Aorta (tissue), 5 donors: ENCODE results near the gene USP9X. TPM values are rescaled to one million over a fixed set of nuclear protein-coding genes. Genes with fewer than 3 reads are reported as not detected.
"Not testable (repeated sequence)": the region's sequence is repeated elsewhere in the genome, so short reads cannot be mapped to it uniquely, and the experiment has no call there.

Experiments
- ATAC-seq: fragments of 200-7000 bp; cut with Tn5 transposase; one replicate; pipeline ENCODE4 v1.9.1; 2022; ENCODE audit warnings: moderate library complexity; ENCODE audit not compliant: low FRiP score
- DNase-seq, 2 donors: peaks; one replicate each; pipeline ENCODE4 v3.0.0-alpha.2; 2020
- H3K27ac ChIP-seq, 2 donors: one replicate each; pipeline ENCODE4 v1.5.1; 2013; ENCODE audit warnings: low read length in 2 of 2, mild to moderate bottlenecking in 2 of 2, moderate library complexity in 2 of 2, control low read depth in 1 of 2, inconsistent platforms in 1 of 2, low read depth in 1 of 2
- H3K27me3 ChIP-seq, 2 donors: one replicate each; pipeline ENCODE4 v1.6.1; 2013; ENCODE audit warnings: control low read depth in 1 of 2, low read length in 1 of 2, mild to moderate bottlenecking in 1 of 2, moderate library complexity in 1 of 2; ENCODE audit not compliant: insufficient read depth in 2 of 2, control insufficient read depth in 1 of 2
- H3K36me3 ChIP-seq, 2 donors: one replicate each; pipeline ENCODE4 v1.6.1; 2013; ENCODE audit warnings: control low read depth in 1 of 2, low read length in 1 of 2, mild to moderate bottlenecking in 1 of 2; ENCODE audit not compliant: insufficient read depth in 2 of 2, control insufficient read depth in 1 of 2
- H3K4me1 ChIP-seq, 2 donors: one replicate each; pipeline ENCODE4 v1.6.1; 2013; ENCODE audit warnings: low read length in 2 of 2, control low read depth in 1 of 2, mild to moderate bottlenecking in 1 of 2, moderate library complexity in 1 of 2; ENCODE audit not compliant: insufficient read depth in 2 of 2, control insufficient read depth in 1 of 2
- H3K4me3 ChIP-seq, 2 donors: one replicate each; pipeline ENCODE4 v1.5.1; 2013; ENCODE audit warnings: low read length in 2 of 2, control low read depth in 1 of 2, mild to moderate bottlenecking in 1 of 2
- H3K9me3 ChIP-seq: one replicate; pipeline ENCODE4 v1.6.1; 2013; ENCODE audit warnings: mild to moderate bottlenecking, low read length; ENCODE audit not compliant: control insufficient read depth
- WGBS, 2 donors: extraction: QIAGEN DNeasy Blood & Tissue Kit; methylation state at CpG; one replicate each; pipeline ENCODE4 v1.1.7; 2013; 5-methylcytosine and 5-hydroxymethylcytosine counted together
- intact Hi-C, 2 donors: fragments of 100-400 bp; cut with DNase I; formaldehyde crosslinking; loops; one replicate each; pipeline versions ENCODE4 v1.14.2 to v1.15.0; 2022
- polyA plus RNA-seq, 2 donors: library from polyadenylated mRNA; stranded (reverse); fragments of 200-250 nt; gene quantifications; one replicate each; pipeline ENCODE4 v1.2.3, GENCODE V29; 2013
- total RNA-seq, 2 donors: library from RNA; stranded (reverse); fragmentation: NEBNext Ultra II Directional; extraction: Animal tissue kit (Norgen Biotek cat#: 25700); gene quantifications; one replicate each; pipeline ENCODE4 v1.2.1, GENCODE V29; 2021
- donor health status: healthy with polysubstance abuse.
- donor health status: Bipolar disorder and iron deficiency.
- donor health status: DM: no; HTN: no; CAD: no.
- donor health status: DM: no; HTN: no; CAD: no.
- donor health status: DM: yes; HTN: yes; CAD: no.

Gene USP9X
- total and polyA plus RNA-seq, 4 donors = 7.8 to 91.4 (median 51.1) TPM

DNA sequence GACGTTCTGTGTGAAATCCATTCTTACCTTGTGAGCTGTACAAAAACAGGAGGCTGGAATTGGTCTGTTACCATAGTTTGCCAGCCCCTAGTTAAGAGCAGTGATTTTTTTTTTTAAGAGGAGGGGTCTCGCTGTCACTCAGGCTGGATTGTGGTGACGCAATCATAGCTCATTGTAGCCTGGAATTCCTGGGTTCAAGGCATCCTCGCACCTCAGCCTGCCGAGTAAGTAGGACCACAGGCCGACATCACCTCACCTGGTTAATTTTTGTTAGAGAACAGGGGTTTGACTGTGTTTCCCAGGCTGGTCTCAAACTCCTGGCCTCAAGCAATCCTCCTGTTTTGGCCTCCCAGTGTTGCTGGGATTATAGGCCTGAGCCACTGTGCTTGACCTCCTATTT is 7.5 kb downstream of the USP9X start:
- 70 to 91% methylated on average over 6 of the region's 6 CpGs for WGBS, 2 donors
- H3K4me1 ChIP-seq = peaks cover 1 to 9% of the 10 kb centered on the region in 2 donors
- no peaks in the 10 kb centered on the region for H3K27me3 ChIP-seq
- no peak overlapping the region for H3K27ac ChIP-seq
- intact Hi-C loops = no loop called here
- ATAC-seq (no peak), DNase-seq (no peak)
- H3K36me3 ChIP-seq = no peaks in the 10 kb centered on the region
- H3K4me3 ChIP-seq = no peak overlapping the region
- no peaks in the 10 kb centered on the region for H3K9me3 ChIP-seq

DNA sequence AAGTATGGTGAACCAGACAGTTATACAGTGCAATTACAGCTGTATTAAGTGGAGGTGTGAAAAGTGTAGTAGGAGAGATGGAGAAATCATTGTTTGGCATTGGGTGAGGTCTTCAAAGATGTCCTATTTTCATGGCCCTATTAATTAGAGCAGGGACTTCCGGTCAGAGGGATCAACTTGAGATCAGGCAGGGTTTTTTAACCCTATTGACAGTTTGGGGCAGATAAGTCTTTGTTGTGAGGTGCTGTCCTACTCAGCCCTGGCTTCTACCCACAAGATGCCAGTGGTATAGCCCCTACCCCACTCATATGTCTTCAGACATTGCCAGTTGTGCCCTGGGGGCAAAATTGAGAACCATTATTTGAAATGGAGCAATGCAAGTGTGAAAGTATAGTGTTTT is 9.9 kb downstream of the USP9X start:
- no peaks in the 10 kb centered on the region for H3K27me3 ChIP-seq
- intact Hi-C loops = no loop called here

DNA sequence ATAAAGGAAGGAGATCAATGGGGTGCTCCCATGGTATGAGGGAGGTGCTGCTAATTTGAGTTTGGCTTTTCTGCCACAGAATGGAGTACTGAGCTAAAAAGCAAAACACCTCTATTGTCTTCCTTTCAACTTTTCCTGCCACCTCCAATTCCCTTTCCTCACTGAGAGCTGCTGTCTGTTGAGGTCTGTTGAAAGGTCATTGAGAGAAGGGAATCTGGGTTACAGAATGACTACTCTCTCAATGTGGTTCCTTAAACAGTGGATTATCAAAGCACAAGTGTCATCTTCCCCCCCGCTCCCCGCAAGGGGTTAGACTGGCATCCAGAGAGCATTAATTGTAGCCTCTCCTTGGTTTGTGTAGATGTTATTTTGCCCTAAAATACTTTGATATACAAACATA is 10.7 kb downstream of the USP9X start:
- intact Hi-C loops = no loop called here
- no peak overlapping the region for H3K4me3 ChIP-seq
- WGBS, 2 donors = 87 to 90% methylated on average over 2 of the region's 2 CpGs
- no peak for DNase-seq
- H3K36me3 ChIP-seq = no peaks in the 10 kb centered on the region
- ATAC-seq = no peak
- H3K4me1 ChIP-seq = peaks cover 1 to 9% of the 10 kb centered on the region in 2 donors
- no peaks in the 10 kb centered on the region for H3K27me3 ChIP-seq
- H3K27ac ChIP-seq = no peak overlapping the region
- H3K9me3 ChIP-seq = no peaks in the 10 kb centered on the region

More for the DNA sequence above, 9.9 kb downstream of the USP9X start:
- Histone ChIP-seq H3K9me3 (no peaks in the 10 kb centered on the region), H3K27ac (no peak overlapping the region), H3K36me3 (no peaks in the 10 kb centered on the region), H3K4me3 (no peak overlapping the region), H3K4me1 (peaks cover 1 to 9% of the 10 kb centered on the region in 2 donors)
- ATAC-seq (no peak), DNase-seq (no peak)
- WGBS, 2 donors = 64 to 76% methylated on average over 1 of the region's 1 CpG

DNA sequence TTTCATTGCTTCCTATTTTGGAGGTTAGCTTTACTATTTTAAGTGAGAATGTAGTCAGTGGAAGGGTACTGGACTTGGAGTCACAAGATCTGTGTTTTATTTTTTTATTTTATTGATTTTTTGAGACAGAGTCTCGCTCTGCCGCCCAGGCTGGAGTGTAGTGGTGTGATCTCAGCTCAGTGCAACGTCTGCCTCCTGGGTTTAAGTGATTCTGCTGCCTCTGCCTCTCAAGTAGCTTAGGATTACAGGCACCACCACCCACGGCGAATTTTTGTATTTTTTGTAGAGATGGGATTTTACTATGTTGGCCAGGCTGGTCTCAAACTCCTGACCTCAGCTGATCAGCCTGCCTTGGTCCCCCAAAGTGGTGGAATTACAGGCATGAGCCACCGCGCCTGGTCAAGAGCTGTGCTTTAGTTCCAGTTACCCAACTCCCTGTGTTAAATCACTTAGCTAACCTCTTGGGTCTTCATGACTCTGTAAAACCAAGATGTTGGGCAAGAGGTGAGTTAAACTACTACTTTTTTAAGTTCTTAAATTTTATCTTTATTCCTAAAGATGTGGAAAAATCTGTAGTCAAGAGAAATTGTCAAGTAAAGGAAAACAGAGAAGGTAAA is 11.2 kb downstream of the USP9X start:
- intact Hi-C loops = no loop called here
- H3K4me1 ChIP-seq = peaks cover 1 to 9% of the 10 kb centered on the region in 2 donors
- H3K4me3 ChIP-seq = no peak overlapping the region
- no peaks in the 10 kb centered on the region for H3K36me3 ChIP-seq
- no peaks in the 10 kb centered on the region for H3K9me3 ChIP-seq
- DNase-seq (no peak), ATAC-seq (no peak)
- H3K27ac ChIP-seq = no peak overlapping the region
- no peaks in the 10 kb centered on the region for H3K27me3 ChIP-seq
- 46 to 75% methylated on average over 7 of the region's 7 CpGs for WGBS, 2 donors

DNA sequence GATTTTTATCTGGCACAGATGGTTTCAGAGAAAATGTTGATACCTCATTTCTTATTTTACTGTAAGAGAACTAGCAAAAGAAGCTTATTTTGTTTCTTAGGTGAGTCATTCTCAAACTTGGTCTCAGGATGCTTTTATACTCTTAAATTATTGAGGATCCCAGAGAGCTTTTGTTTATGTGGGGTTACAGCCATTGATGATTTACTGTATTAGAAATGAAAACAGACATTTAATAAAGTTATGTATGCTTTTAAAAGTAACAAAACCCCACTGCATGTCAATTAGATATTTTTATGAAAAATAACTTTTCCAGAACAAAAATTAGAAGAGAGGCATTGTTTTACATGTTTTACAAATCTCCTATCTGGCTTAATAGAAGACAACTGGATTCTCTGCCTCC is 12.1 kb downstream of the USP9X start:
- Histone ChIP-seq H3K27ac (no peak overlapping the region), H3K36me3 (no peaks in the 10 kb centered on the region), H3K9me3 (no peaks in the 10 kb centered on the region), H3K4me1 (peaks cover 1 to 9% of the 10 kb centered on the region in 2 donors), H3K4me3 (no peak overlapping the region), H3K27me3 (no peaks in the 10 kb centered on the region)
- ATAC-seq (no peak), DNase-seq (no peak)
- intact Hi-C loops = no loop called here

DNA sequence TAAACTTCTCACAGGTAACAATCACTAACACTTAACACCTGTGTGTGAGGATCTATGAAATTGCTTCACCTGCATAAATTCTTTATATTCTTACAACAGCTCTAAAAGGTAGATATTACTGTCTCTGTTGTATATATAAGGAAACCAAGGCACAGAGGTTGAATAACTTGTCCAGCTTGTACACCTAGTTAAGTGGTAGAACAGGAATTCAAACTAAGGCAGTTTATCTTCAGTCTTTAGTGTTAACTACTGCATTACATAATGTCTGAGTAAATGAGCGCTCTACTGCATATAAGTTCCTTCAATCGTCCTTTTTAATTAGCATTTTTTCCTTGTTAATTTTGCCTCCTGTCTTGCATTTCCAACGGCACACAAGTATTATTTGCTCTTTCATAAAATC is 15.0 kb downstream of the USP9X start:
- WGBS, 2 donors = 71 to 83% methylated on average over 3 of the region's 3 CpGs
- Histone ChIP-seq H3K9me3 (no peaks in the 10 kb centered on the region), H3K4me3 (no peak overlapping the region), H3K36me3 (no peaks in the 10 kb centered on the region), H3K4me1 (peaks cover 0 to 6% of the 10 kb centered on the region in 2 donors), H3K27ac (no peak overlapping the region), H3K27me3 (no peaks in the 10 kb centered on the region)
- ATAC-seq (no peak), DNase-seq (no peak)
- intact Hi-C loops = no loop called here

DNA sequence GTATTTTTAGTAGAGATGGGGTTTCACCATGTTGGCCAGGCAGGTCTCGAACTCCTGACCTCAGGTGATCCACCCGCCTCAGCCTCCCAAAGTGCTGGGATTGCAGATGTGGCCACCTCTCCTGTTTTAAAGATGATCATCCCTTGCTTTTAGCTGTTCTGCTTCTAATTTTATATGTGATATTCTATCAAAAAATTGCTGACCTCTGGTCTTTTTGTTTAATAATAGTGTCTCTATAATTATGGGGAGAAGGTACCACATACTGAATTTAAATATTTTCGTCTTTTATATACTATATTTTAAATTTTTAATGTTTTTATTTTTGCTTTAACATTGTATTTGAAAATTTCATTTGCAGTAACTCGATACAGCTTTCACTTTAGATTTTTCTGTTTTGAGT is 15.6 kb downstream of the USP9X start:
- peaks cover 0 to 2% of the 10 kb centered on the region in 2 donors for H3K4me1 ChIP-seq
- no peak overlapping the region for H3K4me3 ChIP-seq
- ATAC-seq (no peak), DNase-seq (no peak)
- no peak overlapping the region for H3K27ac ChIP-seq
- H3K9me3 ChIP-seq = no peaks in the 10 kb centered on the region
- WGBS, 2 donors = 95 to 96% methylated on average over 4 of the region's 4 CpGs
- H3K36me3 ChIP-seq = no peaks in the 10 kb centered on the region
- intact Hi-C loops = no loop called here
- no peaks in the 10 kb centered on the region for H3K27me3 ChIP-seq

DNA sequence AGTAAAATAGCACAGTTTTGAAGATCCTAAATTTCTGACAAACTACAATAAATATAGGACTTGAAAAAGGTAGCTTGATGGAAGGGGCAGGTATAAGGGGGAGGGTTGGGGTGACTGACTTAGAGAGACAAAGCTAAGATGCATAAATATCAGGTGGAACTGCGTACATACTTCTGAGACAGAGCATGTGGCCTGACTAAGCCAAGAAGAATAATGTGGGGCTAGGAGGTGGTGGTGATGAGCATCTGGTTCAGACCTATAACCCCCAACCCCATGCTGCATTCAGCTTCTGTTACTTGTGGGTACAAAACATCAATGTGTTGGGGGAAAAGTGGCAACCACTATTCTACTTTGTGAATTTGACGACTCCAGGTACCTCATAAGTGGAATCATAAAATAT is 19.8 kb downstream of the USP9X start:
- 79 to 86% methylated on average over 2 of the region's 2 CpGs for WGBS, 2 donors
- ATAC-seq (no peak), DNase-seq (no peak)
- intact Hi-C loops = no loop called here
- Histone ChIP-seq H3K36me3 (no peaks in the 10 kb centered on the region), H3K27me3 (no peaks in the 10 kb centered on the region), H3K4me1 (no peaks in the 10 kb centered on the region), H3K27ac (no peak overlapping the region), H3K9me3 (no peaks in the 10 kb centered on the region), H3K4me3 (no peak overlapping the region)

DNA sequence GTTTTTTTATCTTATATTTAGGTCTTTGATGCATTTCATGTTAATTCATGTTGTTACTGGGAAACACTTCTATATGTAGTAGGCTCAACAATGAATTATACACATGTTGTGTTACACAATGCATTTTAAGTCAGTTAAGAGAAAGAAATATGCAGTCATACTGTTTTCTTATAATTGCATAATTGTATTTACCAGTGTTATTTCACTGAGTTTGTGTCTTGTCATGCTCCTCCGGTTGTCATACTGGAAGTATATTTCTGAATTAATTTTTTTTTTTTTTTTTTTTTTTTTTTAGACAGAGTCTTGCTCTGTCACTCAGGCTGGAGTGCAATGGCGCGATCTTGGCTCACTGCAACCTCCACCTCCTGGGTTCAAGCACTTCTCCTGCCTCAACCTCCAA is 21.0 kb downstream of the USP9X start:
- DNase-seq, H3K4me1 ChIP-seq: not testable (repeated sequence)
- WGBS, 2 donors = 85 to 89% methylated on average over 3 of the region's 3 CpGs

More for the DNA sequence above, 21.0 kb downstream of the USP9X start:
- intact Hi-C loops, H3K36me3 ChIP-seq, H3K27ac ChIP-seq, H3K9me3 ChIP-seq, H3K4me3 ChIP-seq, H3K27me3 ChIP-seq, ATAC-seq: not testable (repeated sequence)
